K562 (cell line): ENCODE data around the gene ANKRD44. TPM values are rescaled to one million over a fixed set of nuclear protein-coding genes. Genes with fewer than 3 reads are reported as not detected.

Source experiments
- ATAC-seq: fragments of 200-7000 bp; cut with Tn5 transposase; 3 replicates; pipeline ENCODE4 v1.9.1; 2020; ENCODE audit warnings: moderate library complexity
- BruUV-seq: library from RNA; stranded (reverse); fragments of 400-500 nt; replicated peaks from 2 replicates; lab custom pipeline; 2021; lab: Mats Ljungman, UMichigan
- CTCF ChIA-PET: fragments of 300-600 bp; formaldehyde crosslinking; extraction: SDS; loops from one replicate; lab custom pipeline; 2021; ENCODE audit warnings: low intra/inter-chr PET ratio; lab: Yijun Ruan, JAX
- POLR2A ChIA-PET: fragments of 300-600, 350-650 bp; sonication (Branson Sonifier 250); formaldehyde crosslinking; extraction: SDS; loops from one replicate; lab custom pipeline; 2021; ENCODE audit warnings: antibody characterized with exemption, inconsistent platforms; lab: Yijun Ruan, JAX
- DNase-seq, 4 experiments: peaks; one replicate each; pipeline versions ENCODE4 v3.0.0 to v3.0.0-alpha.2; 2011 to 2018; ENCODE audit warnings: low spot score in 3 of 4, mixed read lengths in 3 of 4; ENCODE audit errors: extremely low read depth in 1 of 4
- FAIRE-seq: peaks from 2 replicates; lab custom pipeline; 2011; peaks lifted over from hg19 to GRCh38; lab: Jason Lieb, UNC
- H2AFZ ChIP-seq: 2 replicates; pipeline ENCODE4 v1.6.0; 2011; ENCODE audit warnings: low read depth, low read length, control low read depth, inconsistent platforms
- H3K27ac ChIP-seq: fragments of 200-600 bp; 3 replicates; pipeline ENCODE4 v1.8.0; 2011; ENCODE audit warnings: low read depth, mild to moderate bottlenecking, control low read depth, inconsistent platforms, low read length, moderate library complexity, mixed read lengths; ENCODE audit errors: extremely low read depth
- H3K27me3 ChIP-seq, 2 experiments: fragments of 300-600 bp in 1 of 2; 2 replicates in 1 of 2; 3 replicates in 1 of 2; pipeline versions ENCODE4 v1.6.0 to v1.8.0; 2011; ENCODE audit warnings: inconsistent platforms in 2 of 2, low read length in 2 of 2, mild to moderate bottlenecking in 1 of 2, mixed read lengths in 1 of 2, moderate library complexity in 1 of 2; ENCODE audit not compliant: control insufficient read depth in 2 of 2, insufficient read depth in 2 of 2
- H3K36me3 ChIP-seq: fragments of 300-600 bp; 3 replicates; pipeline ENCODE4 v1.8.0; 2011; ENCODE audit warnings: mild to moderate bottlenecking, low read length, inconsistent platforms; ENCODE audit not compliant: control insufficient read depth, insufficient read depth
- H3K4me1 ChIP-seq, 2 experiments: fragments of 200-600 bp in 1 of 2; replicated peaks in 1 of 2; 2 replicates in 1 of 2; 3 replicates in 1 of 2; pipeline versions ENCODE4 v1.5.1 to v1.8.0; 2011; ENCODE audit warnings: inconsistent platforms in 2 of 2, low read length in 2 of 2, mild to moderate bottlenecking in 1 of 2, mixed read lengths in 1 of 2, moderate library complexity in 1 of 2; ENCODE audit not compliant: control insufficient read depth in 2 of 2, insufficient read depth in 2 of 2
- H3K4me2 ChIP-seq: 2 replicates; pipeline ENCODE4 v1.6.1; 2011; ENCODE audit warnings: low read length, control low read depth, inconsistent platforms, mixed read lengths; ENCODE audit not compliant: insufficient read depth
- H3K4me3 ChIP-seq: fragments of 200-600 bp; sonication (generic), shearing (Covaris generic); 2 replicates; pipeline ENCODE4 v1.5.1; 2016; ENCODE audit warnings: control low read depth, inconsistent platforms
- H3K79me2 ChIP-seq: fragments of 200-600 bp; 3 replicates; pipeline ENCODE4 v1.8.0; 2011; ENCODE audit warnings: low read length, inconsistent platforms; ENCODE audit not compliant: control insufficient read depth, insufficient read depth
- H3K9ac ChIP-seq, 2 experiments: 2 replicates each; pipeline versions ENCODE4 v1.6.0 to v1.6.1; 2011; ENCODE audit warnings: low read depth in 2 of 2, low read length in 2 of 2, control low read depth in 1 of 2, inconsistent platforms in 1 of 2, mild to moderate bottlenecking in 1 of 2, mixed read lengths in 1 of 2; ENCODE audit not compliant: insufficient read depth in 1 of 2
- H3K9me1 ChIP-seq: one replicate; pipeline ENCODE4 v1.6.0; 2011; ENCODE audit warnings: inconsistent platforms, mild to moderate bottlenecking, low read length, moderate library complexity; ENCODE audit not compliant: control insufficient read depth, insufficient read depth
- H3K9me3 ChIP-seq: replicated peaks from 2 replicates; pipeline ENCODE4 v1.5.1; 2011; ENCODE audit warnings: low read depth, low read length, inconsistent platforms; ENCODE audit not compliant: control insufficient read depth, insufficient read depth
- H4K20me1 ChIP-seq: replicated peaks from 2 replicates; pipeline ENCODE4 v1.6.1; 2011; ENCODE audit warnings: low read length, inconsistent platforms, mixed read lengths; ENCODE audit not compliant: control insufficient read depth, insufficient read depth
- CBX2 ChIP-seq: fragments of 200-600 bp; sonication (generic); IDR thresholded peaks from one replicate; pipeline ENCODE4 v1.6.1; 2012; ENCODE audit warnings: mild to moderate bottlenecking, low read length, inconsistent platforms; ENCODE audit not compliant: insufficient read depth, poor library complexity, severe bottlenecking
- CCAR2 ChIP-seq: fragments of 200-400 bp; formaldehyde crosslinking; IDR thresholded peaks from 2 replicates; pipeline ENCODE4 v1.6.1; 2017; ENCODE audit warnings: mild to moderate bottlenecking, low read depth, low read length
- GTF2E2 ChIP-seq: fragments of 200-800 bp; sonication (Bioruptor generic); IDR thresholded peaks from 2 replicates; pipeline ENCODE4 v1.6.1; 2016; ENCODE audit warnings: missing genetic modification characterization, missing compliant biosample characterization
- HDAC8 ChIP-seq: fragments of 450-650 bp; IDR thresholded peaks from 2 replicates; pipeline ENCODE4 v1.6.1; 2016; ENCODE audit warnings: mild to moderate bottlenecking, missing genetic modification characterization, moderate library complexity, missing compliant biosample characterization
- LEF1 ChIP-seq: fragments of 450-650 bp; IDR thresholded peaks from 2 replicates; pipeline ENCODE4 v1.6.1; 2016; ENCODE audit warnings: mild to moderate bottlenecking
- MITF ChIP-seq: IDR thresholded peaks from 2 replicates; pipeline ENCODE4 v1.6.1; 2014; ENCODE audit warnings: antibody characterized with exemption
- RFX7 ChIP-seq: fragments of 250-450 bp; sonication (Bioruptor Pico); IDR thresholded peaks from 2 replicates; pipeline ENCODE4 v1.5.1; 2021; ENCODE audit warnings: mild to moderate bottlenecking
- SLC30A9 ChIP-seq: fragments of 250-450 bp; sonication (Bioruptor Pico); IDR thresholded peaks from 2 replicates; pipeline ENCODE4 v1.8.0; 2022; ENCODE audit warnings: mild to moderate bottlenecking, moderate library complexity
- SMARCE1 ChIP-seq: fragments of 450-650 bp; IDR thresholded peaks from 2 replicates; pipeline ENCODE4 v1.7.1; 2016; ENCODE audit warnings: mild to moderate bottlenecking
- ZNF212 ChIP-seq: fragments of 450-650 bp; formaldehyde crosslinking; IDR thresholded peaks from 2 replicates; pipeline ENCODE4 v1.4.0; 2020; ENCODE audit warnings: mild to moderate bottlenecking
- ZNF24 ChIP-seq: fragments of 450-650 bp; IDR thresholded peaks from 2 replicates; pipeline ENCODE4 v1.6.1; 2016
- WGBS: fragments of 100-300 bp; shearing (Covaris generic); methylation state at CpG from one replicate; pipeline ENCODE4 v1.1.6; 2016; ENCODE audit warnings: low coverage, mixed read lengths; ENCODE audit not compliant: insufficient coverage; ENCODE audit errors: missing lambda C conversion rate; 5-methylcytosine and 5-hydroxymethylcytosine counted together
- in situ Hi-C: fragments of 300-500 bp; cut with MboI; formaldehyde crosslinking; loops from 4 replicates; pipeline ENCODE4 v1.15.0; 2018; ENCODE audit warnings: inconsistent platforms, mixed read lengths
- intact Hi-C: fragments of 100-400 bp; cut with micrococcal nuclease; formaldehyde crosslinking; loops from 2 replicates; pipeline ENCODE4 v1.14.2; 2022
- polyA plus RNA-seq, 8 experiments: library from polyadenylated mRNA; depleted of rRNA in 4 of 8; stranded (reverse) in 5 of 8; unstranded in 3 of 8; fragments of >200 nt; fragmentation: Nextera tagmentation in 2 of 8; fragmentation: Illumina TruSeq in 1 of 8; extraction: Ambion mirVana in 2 of 8; extraction: Trizol in 1 of 8; gene quantifications; 2 replicates each; pipeline versions ENCODE4 v1.2.1 to v1.2.3, GENCODE V29; 2011 to 2014; ENCODE audit warnings: inconsistent platforms in 1 of 8, missing spikeins in 1 of 8
- total RNA-seq, 7 experiments: library from RNA; depleted of rRNA in 6 of 7; stranded (reverse); fragments of >200 nt in 6 of 7; fragmentation: Illumina TruSeq in 2 of 7; extraction: Trizol in 2 of 7; gene quantifications; 2 replicates each; pipeline versions ENCODE4 v1.2.1 to v1.2.3, GENCODE V29; 2011 to 2021; ENCODE audit warnings: low replicate concordance in 1 of 7
- TF ChIP-seq, protein P1 (sequence below), 2 experiments: fragments of 150-350 bp in 1 of 2; IDR thresholded peaks; 2 replicates each; pipeline ENCODE4 v1.6.1; 2012 to 2016; ENCODE audit warnings: low read depth in 2 of 2, low read length in 2 of 2, mild to moderate bottlenecking in 1 of 2, moderate library complexity in 1 of 2
- TF ChIP-seq, protein P2 (sequence below), 3 experiments: fragments of 200-800 bp in 1 of 3; fragments of 250-450 bp in 1 of 3; fragments of 450-650 bp in 1 of 3; sonication (Bioruptor Pico) in 1 of 3; sonication (Bioruptor generic) in 1 of 3; formaldehyde crosslinking in 1 of 3; IDR thresholded peaks; 2 replicates each; pipeline versions ENCODE4 v1.6.1 to v1.8.0; 2016 to 2022; ENCODE audit warnings: mild to moderate bottlenecking in 2 of 3, missing genetic modification characterization in 2 of 3, missing compliant biosample characterization in 1 of 3, moderate library complexity in 1 of 3

The ANKRD44 gene
- total and polyA plus RNA-seq, 9 of the 15 experiments (the other 6 are each of a cell fraction or from before 2014, with no cell fraction given), result 0.03 to 0.64 (median 0.07) TPM; not detected in 3

GRCh38 chr2:197308996-197309690 is 1.4 kb downstream of the ANKRD44 start:
- intact Hi-C loops, result no loop called here
- Histone ChIP-seq H3K4me3 (no peak overlapping the region), H3K9me1 (no peaks in the 10 kb centered on the region), H3K27me3 (peaks cover 15 to 19% of the 10 kb centered on the region in 2 experiments), H3K36me3 (no peaks in the 10 kb centered on the region), H4K20me1 (no peaks in the 10 kb centered on the region), H2AFZ (no peak overlapping the region), H3K9me3 (no peaks in the 10 kb centered on the region), H3K27ac (no peak overlapping the region), H3K79me2 (no peaks in the 10 kb centered on the region), H3K4me1 (peaks cover 0 to 14% of the 10 kb centered on the region in 2 experiments; a peak in 2 of 5 replicates), H3K9ac (no peak overlapping the region), H3K4me2 (no peak overlapping the region)
- TF ChIP-seq SMARCE1 (no peak), RFX7 (CRISPR knock-in tag) (no peak), ZNF24 (no peak), MITF (no peak), CBX2 (no peak), GTF2E2 (no peak), LEF1 (no peak), HDAC8 (tag) (no peak), SLC30A9 (CRISPR knock-in tag) (no peak), ZNF212 (no peak), CCAR2 (no peak)
- TF ChIP-seq, protein P1, sequence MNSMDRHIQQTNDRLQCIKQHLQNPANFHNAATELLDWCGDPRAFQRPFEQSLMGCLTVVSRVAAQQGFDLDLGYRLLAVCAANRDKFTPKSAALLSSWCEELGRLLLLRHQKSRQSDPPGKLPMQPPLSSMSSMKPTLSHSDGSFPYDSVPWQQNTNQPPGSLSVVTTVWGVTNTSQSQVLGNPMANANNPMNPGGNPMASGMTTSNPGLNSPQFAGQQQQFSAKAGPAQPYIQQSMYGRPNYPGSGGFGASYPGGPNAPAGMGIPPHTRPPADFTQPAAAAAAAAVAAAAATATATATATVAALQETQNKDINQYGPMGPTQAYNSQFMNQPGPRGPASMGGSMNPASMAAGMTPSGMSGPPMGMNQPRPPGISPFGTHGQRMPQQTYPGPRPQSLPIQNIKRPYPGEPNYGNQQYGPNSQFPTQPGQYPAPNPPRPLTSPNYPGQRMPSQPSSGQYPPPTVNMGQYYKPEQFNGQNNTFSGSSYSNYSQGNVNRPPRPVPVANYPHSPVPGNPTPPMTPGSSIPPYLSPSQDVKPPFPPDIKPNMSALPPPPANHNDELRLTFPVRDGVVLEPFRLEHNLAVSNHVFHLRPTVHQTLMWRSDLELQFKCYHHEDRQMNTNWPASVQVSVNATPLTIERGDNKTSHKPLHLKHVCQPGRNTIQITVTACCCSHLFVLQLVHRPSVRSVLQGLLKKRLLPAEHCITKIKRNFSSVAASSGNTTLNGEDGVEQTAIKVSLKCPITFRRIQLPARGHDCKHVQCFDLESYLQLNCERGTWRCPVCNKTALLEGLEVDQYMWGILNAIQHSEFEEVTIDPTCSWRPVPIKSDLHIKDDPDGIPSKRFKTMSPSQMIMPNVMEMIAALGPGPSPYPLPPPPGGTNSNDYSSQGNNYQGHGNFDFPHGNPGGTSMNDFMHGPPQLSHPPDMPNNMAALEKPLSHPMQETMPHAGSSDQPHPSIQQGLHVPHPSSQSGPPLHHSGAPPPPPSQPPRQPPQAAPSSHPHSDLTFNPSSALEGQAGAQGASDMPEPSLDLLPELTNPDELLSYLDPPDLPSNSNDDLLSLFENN (IDR thresholded peaks at IDR 0.05; ENCODE audit: low read depth in 2 of 2, low read length in 2 of 2), result no peak
- TF ChIP-seq, protein P2, sequence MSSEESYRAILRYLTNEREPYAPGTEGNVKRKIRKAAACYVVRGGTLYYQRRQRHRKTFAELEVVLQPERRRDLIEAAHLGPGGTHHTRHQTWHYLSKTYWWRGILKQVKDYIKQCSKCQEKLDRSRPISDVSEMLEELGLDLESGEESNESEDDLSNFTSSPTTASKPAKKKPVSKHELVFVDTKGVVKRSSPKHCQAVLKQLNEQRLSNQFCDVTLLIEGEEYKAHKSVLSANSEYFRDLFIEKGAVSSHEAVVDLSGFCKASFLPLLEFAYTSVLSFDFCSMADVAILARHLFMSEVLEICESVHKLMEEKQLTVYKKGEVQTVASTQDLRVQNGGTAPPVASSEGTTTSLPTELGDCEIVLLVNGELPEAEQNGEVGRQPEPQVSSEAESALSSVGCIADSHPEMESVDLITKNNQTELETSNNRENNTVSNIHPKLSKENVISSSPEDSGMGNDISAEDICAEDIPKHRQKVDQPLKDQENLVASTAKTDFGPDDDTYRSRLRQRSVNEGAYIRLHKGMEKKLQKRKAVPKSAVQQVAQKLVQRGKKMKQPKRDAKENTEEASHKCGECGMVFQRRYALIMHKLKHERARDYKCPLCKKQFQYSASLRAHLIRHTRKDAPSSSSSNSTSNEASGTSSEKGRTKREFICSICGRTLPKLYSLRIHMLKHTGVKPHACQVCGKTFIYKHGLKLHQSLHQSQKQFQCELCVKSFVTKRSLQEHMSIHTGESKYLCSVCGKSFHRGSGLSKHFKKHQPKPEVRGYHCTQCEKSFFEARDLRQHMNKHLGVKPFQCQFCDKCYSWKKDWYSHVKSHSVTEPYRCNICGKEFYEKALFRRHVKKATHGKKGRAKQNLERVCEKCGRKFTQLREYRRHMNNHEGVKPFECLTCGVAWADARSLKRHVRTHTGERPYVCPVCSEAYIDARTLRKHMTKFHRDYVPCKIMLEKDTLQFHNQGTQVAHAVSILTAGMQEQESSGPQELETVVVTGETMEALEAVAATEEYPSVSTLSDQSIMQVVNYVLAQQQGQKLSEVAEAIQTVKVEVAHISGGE (CRISPR knock-in tag; IDR thresholded peaks at IDR 0.05), result no peak
- POLR2A ChIA-PET, result no interaction called here
- ATAC-seq (no peak), DNase-seq (no peak), FAIRE-seq (no peak)
- in situ Hi-C loops, result no loop called here
- no TSS peak for BruUV-seq
- 15% methylated on average over 6 of the region's 8 CpGs for WGBS
- CTCF ChIA-PET, result interaction anchor here (0.7 kb wide), 1 partner anchor 114 kb away, joined by 3 read pairs; no protein-coding TSS in a partner anchor
